Karpas-422 (cell line): ENCODE data around the gene PPP2R5A. TPM values are rescaled to one million over a fixed set of nuclear protein-coding genes. Genes with fewer than 3 reads are reported as not detected.

Source experiments
- DNase-seq: peaks from one replicate; pipeline ENCODE4 v3.0.0-alpha.2; 2015
- H2AFZ ChIP-seq: fragments of 200-600 bp; sonication (generic); 2 replicates; pipeline ENCODE4 v1.6.1; 2014; ENCODE audit warnings: antibody characterized with exemption, low read length, mixed read lengths
- H3K27ac ChIP-seq: fragments of 200-600 bp; sonication (generic); 2 replicates; pipeline ENCODE4 v1.5.1; 2014; ENCODE audit warnings: mild to moderate bottlenecking, low read length, moderate library complexity
- H3K27me3 ChIP-seq: fragments of 200-600 bp; sonication (generic); 2 replicates; pipeline ENCODE4 v1.6.1; 2014; ENCODE audit warnings: low read length, mixed read lengths
- H3K36me3 ChIP-seq: fragments of 200-600 bp; sonication (generic); 2 replicates; pipeline ENCODE4 v1.6.1; 2014; ENCODE audit warnings: low read length, mixed read lengths; ENCODE audit not compliant: insufficient read depth
- H3K4me1 ChIP-seq: fragments of 200-600 bp; sonication (generic); 2 replicates; pipeline ENCODE4 v1.6.1; 2014; ENCODE audit warnings: mild to moderate bottlenecking, low read length, mixed read lengths
- H3K4me2 ChIP-seq: fragments of 200-600 bp; sonication (generic); 2 replicates; pipeline ENCODE4 v1.6.1; 2014; ENCODE audit warnings: low read length, low read depth, mild to moderate bottlenecking; ENCODE audit not compliant: poor library complexity, severe bottlenecking
- H3K4me3 ChIP-seq: fragments of 200-600 bp; sonication (generic); 2 replicates; pipeline ENCODE4 v1.5.1; 2014; ENCODE audit warnings: mild to moderate bottlenecking, antibody characterized with exemption, low read length, mixed read lengths
- H3K79me2 ChIP-seq: fragments of 200-600 bp; sonication (generic); 2 replicates; pipeline ENCODE4 v1.6.1; 2014; ENCODE audit warnings: mild to moderate bottlenecking, low read length, mixed read lengths
- H3K9ac ChIP-seq: fragments of 200-600 bp; sonication (generic); 2 replicates; pipeline ENCODE4 v1.6.0; 2014; ENCODE audit warnings: low read length
- H3K9me2 ChIP-seq: fragments of 200-600 bp; sonication (generic), shearing (Covaris generic); replicated peaks from 2 replicates; pipeline ENCODE4 v1.6.0; 2014; ENCODE audit warnings: mild to moderate bottlenecking, low read length, moderate library complexity; ENCODE audit not compliant: insufficient read depth
- H3K9me3 ChIP-seq: fragments of 300-700, 200-600 bp; sonication (generic); 2 replicates; pipeline ENCODE4 v1.6.1; 2014; ENCODE audit warnings: low read length, mixed read lengths
- H4K20me1 ChIP-seq: fragments of 200-600 bp; sonication (generic); 2 replicates; pipeline ENCODE4 v1.6.1; 2014; ENCODE audit warnings: mild to moderate bottlenecking, antibody characterized with exemption, low read length, low read depth; ENCODE audit not compliant: insufficient read depth
- total RNA-seq: library from RNA; depleted of rRNA; stranded (reverse); fragments of >200 nt; shearing (Covaris generic); gene quantifications from 2 replicates; pipeline ENCODE4 v1.2.3, GENCODE V29; 2014; ENCODE audit warnings: low replicate concordance

The PPP2R5A gene
- total RNA-seq, 1 experiment from 2014 or later: 41.6 TPM

GRCh38 chr1:212355230-212355969 is 70.2 kb downstream of the PPP2R5A start:
- H3K4me1 ChIP-seq: peaks cover 31% of the 10 kb centered on the region
- H2AFZ ChIP-seq: no peak overlapping the region
- H4K20me1 ChIP-seq: no peaks in the 10 kb centered on the region
- H3K9ac ChIP-seq: no peak overlapping the region
- peaks cover 28% of the 10 kb centered on the region for H3K36me3 ChIP-seq
- no peak overlapping the region for H3K27ac ChIP-seq
- H3K9me3 ChIP-seq: no peaks in the 10 kb centered on the region
- H3K4me2 ChIP-seq: no peak overlapping the region
- H3K4me3 ChIP-seq: no peak overlapping the region
- no peaks in the 10 kb centered on the region for H3K27me3 ChIP-seq
- H3K79me2 ChIP-seq: 0 out of 2 replicates have a peak, but pooled peaks cover 4% of the 10 kb centered on the region
- no peaks in the 10 kb centered on the region for H3K9me2 ChIP-seq
- DNase-seq: no peak

DNA sequence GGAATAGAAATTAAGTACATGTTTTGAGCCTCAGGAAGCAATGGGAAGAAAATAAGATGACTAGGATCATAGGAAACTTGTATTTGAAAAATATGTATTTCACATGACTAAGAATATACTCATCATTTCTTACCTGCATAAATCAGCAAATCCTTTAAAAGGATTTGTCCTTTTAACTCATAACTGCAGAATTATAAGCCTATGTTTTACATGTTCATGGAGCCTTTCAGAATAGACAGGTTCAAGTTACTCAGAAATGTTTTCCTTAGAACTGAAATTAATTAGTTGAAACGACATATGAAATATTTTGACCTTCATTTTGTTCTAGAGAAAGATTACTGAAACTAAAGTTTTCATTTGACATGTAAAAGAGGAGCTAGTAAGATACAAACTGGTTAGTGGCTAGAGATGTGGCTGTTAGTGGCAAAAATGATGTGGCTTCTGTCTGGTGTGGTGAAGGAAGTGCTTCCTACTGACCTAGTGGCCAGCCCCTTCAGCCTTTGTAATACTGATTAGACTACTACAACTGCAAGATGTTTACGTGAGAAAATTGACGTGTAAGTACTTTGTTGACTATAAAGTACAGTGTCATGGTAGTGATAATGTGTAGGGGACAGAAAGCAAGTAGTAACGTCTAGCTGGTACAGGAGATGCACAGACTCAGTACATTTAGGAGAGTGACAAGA is 74.7 kb downstream of the PPP2R5A start:
- DNase-seq: no peak
- Histone ChIP-seq H2AFZ (no peak overlapping the region), H3K4me1 (peaks cover 39% of the 10 kb centered on the region), H3K9me3 (no peaks in the 10 kb centered on the region), H3K27ac (peak overlapping the region; percentile 75), H4K20me1 (no peaks in the 10 kb centered on the region), H3K36me3 (peaks cover 54% of the 10 kb centered on the region), H3K4me2 (no peak overlapping the region), H3K4me3 (no peak overlapping the region), H3K9me2 (no peaks in the 10 kb centered on the region), H3K9ac (no peak overlapping the region), H3K79me2 (0 out of 2 replicates have a peak, but pooled peaks cover 4% of the 10 kb centered on the region), H3K27me3 (no peaks in the 10 kb centered on the region)

DNA sequence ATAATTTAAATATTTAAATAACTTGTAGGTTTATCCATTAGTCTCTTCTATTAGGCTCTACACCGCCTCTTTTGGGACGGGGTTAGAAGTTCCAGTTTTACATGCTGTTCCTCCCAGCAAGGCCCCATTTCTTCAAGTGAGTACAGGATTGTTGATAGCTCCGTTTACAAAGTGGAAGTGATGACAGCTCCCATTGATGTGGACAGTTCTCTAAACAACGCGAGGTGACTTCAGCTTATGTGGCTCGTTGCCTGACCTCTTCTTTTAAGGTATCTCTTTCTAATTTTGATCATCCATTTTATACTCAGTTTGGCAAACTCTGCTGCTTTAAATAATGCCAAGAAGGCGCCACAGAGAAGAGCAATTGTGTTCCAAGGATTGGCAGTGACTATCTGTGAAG is 79.8 kb downstream of the PPP2R5A start:
- DNase-seq: no peak
- Histone ChIP-seq H3K27me3 (no peaks in the 10 kb centered on the region), H3K4me3 (no peak overlapping the region), H3K79me2 (peaks cover 11% of the 10 kb centered on the region), H3K9me3 (no peaks in the 10 kb centered on the region; the same call in 1 of the 2 replicates), H4K20me1 (0 out of 2 replicates have a peak, but pooled peaks cover 4% of the 10 kb centered on the region), H3K9ac (no peak overlapping the region), H3K4me2 (no peak overlapping the region), H3K36me3 (peaks cover 62% of the 10 kb centered on the region), H3K9me2 (no peaks in the 10 kb centered on the region), H3K27ac (no peak overlapping the region), H3K4me1 (peaks cover 11% of the 10 kb centered on the region), H2AFZ (no peak overlapping the region)

DNA sequence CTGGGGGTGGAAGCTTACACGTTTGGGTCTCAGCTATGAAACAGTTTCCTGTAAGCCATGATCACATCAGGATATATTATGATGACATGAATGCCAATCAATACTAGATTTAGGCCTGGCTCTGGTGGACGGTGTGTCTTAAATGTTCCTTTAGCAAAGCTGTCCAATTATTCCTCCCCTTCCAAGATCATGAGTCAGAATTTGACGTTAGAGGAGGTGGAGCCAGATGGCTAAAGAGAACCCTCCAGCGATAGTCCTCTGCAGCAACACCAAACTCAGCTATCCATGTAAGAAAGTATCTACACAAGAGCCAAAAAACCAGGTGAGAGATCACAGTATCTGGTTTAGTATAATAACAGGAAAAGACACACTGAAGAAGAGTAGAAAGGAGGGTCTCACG is 81.7 kb downstream of the PPP2R5A start:
- H3K4me2 ChIP-seq: no peak overlapping the region
- no peak overlapping the region for H3K4me3 ChIP-seq
- H3K9me2 ChIP-seq: no peaks in the 10 kb centered on the region
- H3K9me3 ChIP-seq: no peaks in the 10 kb centered on the region; the same call in 1 of the 2 replicates
- H2AFZ ChIP-seq: no peak overlapping the region
- H3K4me1 ChIP-seq: peaks cover under 1% of the 10 kb centered on the region
- no peak overlapping the region for H3K9ac ChIP-seq
- DNase-seq: no peak
- peaks cover 27% of the 10 kb centered on the region for H3K79me2 ChIP-seq
- no peaks in the 10 kb centered on the region for H3K27me3 ChIP-seq
- 0 out of 2 replicates have a peak, but pooled peaks cover 4% of the 10 kb centered on the region for H4K20me1 ChIP-seq
- no peak overlapping the region for H3K27ac ChIP-seq
- peaks cover 59% of the 10 kb centered on the region for H3K36me3 ChIP-seq

DNA sequence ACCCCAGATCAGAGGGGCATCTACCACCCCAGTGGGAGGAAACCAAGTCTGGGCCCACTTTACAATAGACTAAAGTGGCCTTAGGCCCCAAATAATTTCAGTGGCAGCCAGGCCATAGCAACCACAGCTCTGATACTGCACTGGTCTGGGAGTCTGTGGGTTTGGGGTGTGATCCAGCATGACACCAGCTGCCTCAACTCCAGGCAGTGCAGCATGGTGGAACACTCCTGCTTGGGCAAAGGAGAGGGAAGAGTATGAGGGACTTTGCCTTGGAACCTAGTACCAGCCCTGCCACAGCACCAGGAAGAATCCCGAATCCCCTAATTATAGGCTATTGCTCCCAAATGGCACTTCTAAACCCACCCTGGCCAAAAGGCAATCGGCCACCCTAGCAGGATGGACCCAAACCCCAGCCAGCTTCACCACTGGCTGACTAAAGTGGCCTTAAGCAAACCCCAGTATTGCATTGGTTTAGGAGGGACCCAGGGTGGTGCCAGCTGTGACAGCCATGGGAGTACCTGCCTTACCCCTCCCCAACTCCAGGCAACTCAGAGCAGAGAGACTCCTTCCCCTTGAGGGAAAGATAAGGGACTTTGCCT is 82.4 kb downstream of the PPP2R5A start:
- no peak overlapping the region for H3K27ac ChIP-seq
- peaks cover 57% of the 10 kb centered on the region for H3K36me3 ChIP-seq

DNA sequence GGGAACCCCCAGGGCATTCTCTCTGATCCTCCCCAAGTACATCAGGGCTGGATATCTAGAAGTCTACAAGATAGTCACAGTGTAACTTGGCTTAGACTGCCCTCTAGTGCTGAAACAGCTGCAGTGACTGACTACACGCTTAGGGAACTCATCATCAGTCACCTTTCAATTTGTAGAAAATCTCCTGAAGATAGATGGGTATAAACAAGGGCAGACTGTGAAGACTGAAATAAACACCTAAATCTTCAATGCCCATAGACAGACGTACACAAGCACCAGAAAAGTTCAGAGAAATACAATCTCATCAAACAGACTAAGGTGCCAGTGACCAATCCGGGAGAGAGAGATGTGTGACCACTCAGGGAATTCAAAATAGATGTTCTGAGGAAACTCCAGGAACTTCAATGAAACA is 82.9 kb downstream of the PPP2R5A start:
- 0 out of 2 replicates have a peak, but pooled peaks cover 4% of the 10 kb centered on the region for H4K20me1 ChIP-seq
- peaks cover 60% of the 10 kb centered on the region for H3K36me3 ChIP-seq
- no peak overlapping the region for H2AFZ ChIP-seq
- no peaks in the 10 kb centered on the region for H3K27me3 ChIP-seq
- no peak overlapping the region for H3K4me3 ChIP-seq
- peaks cover 27% of the 10 kb centered on the region for H3K79me2 ChIP-seq
- DNase-seq: peak; percentile 90
- no peak overlapping the region for H3K27ac ChIP-seq
- H3K9me3 ChIP-seq: no peaks in the 10 kb centered on the region; the same call in 1 of the 2 replicates
- no peak overlapping the region for H3K4me2 ChIP-seq
- H3K9ac ChIP-seq: no peak overlapping the region
- H3K4me1 ChIP-seq: no peaks in the 10 kb centered on the region
- no peaks in the 10 kb centered on the region for H3K9me2 ChIP-seq

More for the DNA sequence above, 82.4 kb downstream of the PPP2R5A start:
- no peaks in the 10 kb centered on the region for H3K4me1 ChIP-seq
- H3K4me2 ChIP-seq: no peak overlapping the region
- H3K27me3 ChIP-seq: no peaks in the 10 kb centered on the region
- H3K9me2 ChIP-seq: no peaks in the 10 kb centered on the region
- H2AFZ ChIP-seq: no peak overlapping the region
- peaks cover 27% of the 10 kb centered on the region for H3K79me2 ChIP-seq
- H3K9me3 ChIP-seq: no peaks in the 10 kb centered on the region; the same call in 1 of the 2 replicates
- H4K20me1 ChIP-seq: 0 out of 2 replicates have a peak, but pooled peaks cover 4% of the 10 kb centered on the region
- H3K9ac ChIP-seq: no peak overlapping the region
- DNase-seq: no peak
- no peak overlapping the region for H3K4me3 ChIP-seq

DNA sequence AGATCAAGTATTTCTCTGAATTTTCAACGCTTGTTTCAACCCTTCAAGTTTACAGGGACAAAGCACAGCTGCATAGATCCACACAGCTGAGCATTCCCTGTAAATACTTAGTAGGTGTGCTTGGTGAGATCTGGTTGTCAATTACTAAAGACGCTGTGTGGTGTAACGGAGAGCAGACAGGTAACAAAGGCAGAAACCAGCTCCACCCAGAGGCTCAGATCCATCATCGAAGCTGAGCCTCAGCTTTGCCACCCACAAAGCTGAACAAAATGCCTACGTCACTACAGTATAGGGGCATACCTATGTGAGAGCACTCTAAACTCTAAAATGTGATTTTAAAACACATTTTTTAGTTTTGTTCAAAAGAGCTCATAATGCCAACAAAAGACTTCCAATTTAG is 90.8 kb downstream of the PPP2R5A start:
- Histone ChIP-seq H3K36me3 (peaks cover 29% of the 10 kb centered on the region), H3K9ac (no peak overlapping the region), H3K4me3 (no peak overlapping the region), H3K79me2 (peaks cover 13% of the 10 kb centered on the region), H4K20me1 (no peaks in the 10 kb centered on the region), H3K27ac (no peak overlapping the region), H3K9me3 (no peaks in the 10 kb centered on the region), H2AFZ (no peak overlapping the region), H3K27me3 (no peaks in the 10 kb centered on the region), H3K4me2 (no peak overlapping the region), H3K9me2 (no peaks in the 10 kb centered on the region), H3K4me1 (no peaks in the 10 kb centered on the region)
- no peak for DNase-seq

- Histone ChIP-seq H3K36me3 (peaks cover 20% of the 10 kb centered on the region), H3K4me3 (no peak overlapping the region)
Measured at GRCh38 chr1:212377644-212378043, 92.4 kb downstream of the PPP2R5A start.

More at GRCh38 chr1:212377644-212378043, 92.4 kb downstream of the PPP2R5A start:
- no peak for DNase-seq
- Histone ChIP-seq H3K27me3 (no peaks in the 10 kb centered on the region), H3K4me1 (no peaks in the 10 kb centered on the region), H3K9me2 (no peaks in the 10 kb centered on the region), H3K27ac (no peak overlapping the region), H4K20me1 (no peaks in the 10 kb centered on the region), H2AFZ (no peak overlapping the region), H3K4me2 (no peak overlapping the region), H3K9ac (no peak overlapping the region), H3K9me3 (no peaks in the 10 kb centered on the region), H3K79me2 (peaks cover 3% of the 10 kb centered on the region)
